SIG-M5 treated with dmso at 0.1 percent for 504 hours (cell line): ENCODE results near the gene GALR2.

Source experiments
- DNase-seq: peaks from one replicate; lab custom pipeline; 2025; ENCODE audit not compliant: unreplicated experiment; lab: John Stamatoyannopoulos, UW

Gene GALR2

GRCh38 chr17:76079535-76079955 is 5.0 kb downstream of the GALR2 start:
- no peak for DNase-seq

- DNase-seq = no peak
Observed at GRCh38 chr17:76079956-76080767, 5.6 kb downstream of the GALR2 start.

- DNase-seq = no peak
Observed at GRCh38 chr17:76080768-76081287, 6.2 kb downstream of the GALR2 start.

GRCh38 chr17:76081295-76082210 is 7.0 kb downstream of the GALR2 start:
- no peak for DNase-seq

GRCh38 chr17:76082326-76083251 is 8.0 kb downstream of the GALR2 start:
- DNase-seq = no peak

- DNase-seq = no peak
Observed at GRCh38 chr17:76083536-76084182, 9.1 kb downstream of the GALR2 start.

GRCh38 chr17:76085066-76085730 is 10.6 kb downstream of the GALR2 start:
- no peak for DNase-seq

- DNase-seq = no peak
Observed at GRCh38 chr17:76085731-76086366, 11.3 kb downstream of the GALR2 start.

- DNase-seq = no peak
Observed at GRCh38 chr17:76086384-76086783, 11.8 kb downstream of the GALR2 start.

- no peak for DNase-seq
Observed at GRCh38 chr17:76087531-76087930, 12.9 kb downstream of the GALR2 start.

- no peak for DNase-seq
Observed at GRCh38 chr17:76088041-76088867, 13.7 kb downstream of the GALR2 start.

GRCh38 chr17:76088868-76089576 is 14.4 kb downstream of the GALR2 start:
- DNase-seq = no peak

- DNase-seq = no peak
Observed at GRCh38 chr17:76089680-76090516, 15.3 kb downstream of the GALR2 start.

GRCh38 chr17:76090517-76091129 is 16.0 kb downstream of the GALR2 start:
- DNase-seq = no peak

GRCh38 chr17:76091526-76092286 is 17.1 kb downstream of the GALR2 start:
- DNase-seq = no peak
